HEK293T (cell line): Measurements from ENCODE around the gene GABRP.

Source experiments
- CTCF ChIA-PET: fragments of 350-600 bp; formaldehyde crosslinking; extraction: SDS; loops from one replicate; lab custom pipeline; 2021; ENCODE audit warnings: antibody characterized with exemption, inconsistent platforms; lab: Yijun Ruan, JAX
- POLR2A ChIA-PET: fragments of 350-600 bp; formaldehyde crosslinking; extraction: SDS; loops from one replicate; lab custom pipeline; 2020; ENCODE audit warnings: antibody characterized with exemption, inconsistent platforms; lab: Yijun Ruan, JAX
- DNase-seq: peaks from one replicate; pipeline ENCODE4 v3.0.0; 2012; ENCODE audit warnings: mixed read lengths; ENCODE audit errors: extremely low spot score
- ARNT ChIP-seq: fragments of 450-650 bp; IDR thresholded peaks from 2 replicates; pipeline ENCODE4 v1.6.1; 2017; ENCODE audit warnings: mild to moderate bottlenecking
- BHLHE40 ChIP-seq: fragments of 450-650 bp; IDR thresholded peaks from 2 replicates; pipeline ENCODE4 v1.6.1; 2016; ENCODE audit warnings: mild to moderate bottlenecking, moderate library complexity, borderline replicate concordance
- CTBP1 ChIP-seq: fragments of 450-650 bp; IDR thresholded peaks from 2 replicates; pipeline ENCODE4 v1.6.1; 2016; ENCODE audit warnings: borderline replicate concordance
- ELF4 ChIP-seq: fragments of 450-650 bp; IDR thresholded peaks from 2 replicates; pipeline ENCODE4 v1.6.1; 2017; ENCODE audit warnings: antibody characterized with exemption
- FOXA1 ChIP-seq: fragments of 450-650 bp; IDR thresholded peaks from 2 replicates; pipeline ENCODE4 v1.6.1; 2016; ENCODE audit warnings: mild to moderate bottlenecking
- FOXK2 ChIP-seq: fragments of 450-650 bp; IDR thresholded peaks from 2 replicates; pipeline ENCODE4 v1.6.1; 2016; ENCODE audit warnings: mild to moderate bottlenecking
- FOXM1 ChIP-seq: fragments of 450-650 bp; IDR thresholded peaks from 2 replicates; pipeline ENCODE4 v1.6.1; 2017; ENCODE audit warnings: mild to moderate bottlenecking, borderline replicate concordance
- HDGF ChIP-seq: fragments of 450-650 bp; IDR thresholded peaks from 2 replicates; pipeline ENCODE4 v1.6.1; 2017; ENCODE audit warnings: antibody characterized with exemption, borderline replicate concordance
- L3MBTL2 ChIP-seq: fragments of 450-650 bp; conservative IDR thresholded peaks from 2 replicates; pipeline ENCODE4 v1.6.1; 2016; ENCODE audit warnings: mild to moderate bottlenecking
- LEF1 ChIP-seq: fragments of 450-650 bp; IDR thresholded peaks from 2 replicates; pipeline ENCODE4 v1.6.1; 2017; ENCODE audit warnings: mild to moderate bottlenecking, borderline replicate concordance
- NFRKB ChIP-seq: fragments of 450-650 bp; IDR thresholded peaks from 2 replicates; pipeline ENCODE4 v1.6.1; 2016; ENCODE audit warnings: mild to moderate bottlenecking, moderate library complexity
- PKNOX1 ChIP-seq: fragments of 450-650 bp; IDR thresholded peaks from 2 replicates; pipeline ENCODE4 v1.6.1; 2016
- SP1 ChIP-seq: fragments of 450-650 bp; IDR thresholded peaks from 2 replicates; pipeline ENCODE4 v1.6.1; 2017
- SUZ12 ChIP-seq: fragments of 450-650 bp; IDR thresholded peaks from 2 replicates; pipeline ENCODE4 v1.6.1; 2016; ENCODE audit warnings: mild to moderate bottlenecking
- TARDBP ChIP-seq: fragments of 450-650 bp; IDR thresholded peaks from 2 replicates; pipeline ENCODE4 v1.6.1; 2016
- ZNF384 ChIP-seq: fragments of 450-650 bp; IDR thresholded peaks from 2 replicates; pipeline ENCODE4 v1.6.1; 2016

GABRP gene

GRCh38 chr5:170769898-170770416 lies 13.6 kb upstream of the GABRP start:
- ChIA-PET POLR2A (no interaction called here), CTCF (no interaction called here)
- TF ChIP-seq ARNT: no peak
- no peak for TF ChIP-seq ELF4
- no peak for TF ChIP-seq TARDBP
- TF ChIP-seq ZNF384: no peak
- no peak for TF ChIP-seq FOXA1
- no peak for DNase-seq

- TF ChIP-seq FOXA1: no peak
- no peak for TF ChIP-seq LEF1
- TF ChIP-seq ELF4: no peak
- no peak for TF ChIP-seq BHLHE40
- no peak for TF ChIP-seq ARNT
- TF ChIP-seq SP1: no peak
- no peak for TF ChIP-seq ZNF384
- TF ChIP-seq NFRKB: no peak
- TF ChIP-seq SUZ12: no peak
- no peak for TF ChIP-seq HDGF
- TF ChIP-seq PKNOX1: no peak
- TF ChIP-seq FOXM1: no peak
- TF ChIP-seq TARDBP: no peak
- TF ChIP-seq CTBP1: no peak
- no peak for TF ChIP-seq FOXK2
- no peak for TF ChIP-seq L3MBTL2
- POLR2A ChIA-PET: no interaction called here
- no peak for DNase-seq
- CTCF ChIA-PET: no interaction called here
These were observed 12.0 kb upstream of the GABRP start for GRCh38 chr5:170771496-170771895.

DNA sequence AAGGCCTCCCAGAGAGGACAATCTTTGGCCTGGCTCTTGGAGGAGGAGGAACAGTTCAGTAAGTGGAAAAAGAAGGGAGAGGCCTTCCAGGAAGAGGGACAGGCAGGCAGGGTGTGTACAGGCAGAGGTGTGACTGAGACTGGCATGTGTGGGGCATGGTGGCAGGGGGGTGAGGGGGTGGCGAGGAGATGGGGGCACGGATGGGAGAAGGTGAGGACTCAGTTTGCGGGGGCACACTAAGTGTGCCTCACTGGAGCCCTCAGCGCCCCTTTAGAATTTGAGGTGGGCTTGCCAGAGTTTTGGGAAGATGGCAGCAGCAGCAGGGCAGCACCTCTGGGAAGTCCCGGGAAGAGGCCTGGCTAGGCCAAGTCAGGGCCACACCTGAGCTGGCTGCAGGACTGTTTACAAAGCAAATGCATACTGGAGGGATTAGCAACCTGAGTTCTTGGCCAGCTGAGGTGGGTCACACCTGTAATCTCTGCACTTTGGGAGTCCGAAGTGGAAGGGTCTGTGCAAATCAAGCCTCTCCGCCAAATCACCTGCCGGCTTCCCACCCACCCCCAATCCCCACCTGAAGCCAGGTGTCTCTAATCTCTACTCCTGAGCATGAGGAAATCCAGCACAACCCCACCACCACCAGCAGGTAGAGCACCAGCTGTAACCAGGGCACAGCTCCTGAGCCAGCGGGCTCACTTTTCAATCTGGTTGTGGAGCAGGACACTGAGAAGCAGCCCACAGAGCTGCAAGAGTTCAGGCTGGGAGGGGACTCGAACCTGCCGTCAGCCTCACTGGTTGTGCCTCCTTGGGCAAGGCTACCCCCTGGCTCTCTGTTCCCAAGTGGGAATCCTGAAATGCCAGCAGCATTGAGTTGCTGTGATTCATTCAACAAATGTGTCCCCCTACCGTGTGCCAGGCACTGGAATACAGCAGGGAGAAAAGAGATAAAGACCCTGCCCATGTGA lies 10.2 kb upstream of the GABRP start:
- ChIA-PET CTCF (no interaction called here), POLR2A (no interaction called here)
- no peak for TF ChIP-seq SUZ12
- no peak for DNase-seq

- ChIA-PET POLR2A (no interaction called here), CTCF (no interaction called here)
- DNase-seq: no peak
- TF ChIP-seq FOXA1: no peak
- TF ChIP-seq PKNOX1: no peak
- TF ChIP-seq TARDBP: no peak
- TF ChIP-seq LEF1: no peak
- no peak for TF ChIP-seq FOXM1
- TF ChIP-seq SP1: no peak
- no peak for TF ChIP-seq ZNF384
- TF ChIP-seq ELF4: no peak
- TF ChIP-seq BHLHE40: no peak
- no peak for TF ChIP-seq NFRKB
These were observed 8.7 kb upstream of the GABRP start for GRCh38 chr5:170774831-170775230.

GRCh38 chr5:170781946-170782345 lies 1.6 kb upstream of the GABRP start:
- CTCF ChIA-PET: interaction anchor here (1.4 kb wide), 1 partner anchor 9 kb away, joined by 6 read pairs; no protein-coding TSS in a partner anchor
- TF ChIP-seq SUZ12 (no peak), FOXK2 (no peak)
- no peak for DNase-seq
- POLR2A ChIA-PET: no interaction called here

GRCh38 chr5:170782438-170782837 lies 1.1 kb upstream of the GABRP start:
- no peak for DNase-seq
- TF ChIP-seq ARNT (no peak), LEF1 (no peak), NFRKB (no peak), ELF4 (no peak), PKNOX1 (no peak), SP1 (no peak), TARDBP (no peak), FOXK2 (no peak), L3MBTL2 (no peak), ZNF384 (no peak), BHLHE40 (no peak), HDGF (no peak), SUZ12 (no peak), FOXM1 (no peak)
- ChIA-PET CTCF (interaction anchor here (1.4 to 1.6 kb wide), 2 partner anchors 9 to 38 kb away, joined by 5 to 6 read pairs; no protein-coding TSS in a partner anchor), POLR2A (no interaction called here)

GRCh38 chr5:170785416-170785815 lies 1.9 kb downstream of the GABRP start:
- no peak for TF ChIP-seq SP1
- TF ChIP-seq L3MBTL2: no peak
- no peak for TF ChIP-seq HDGF
- no peak for TF ChIP-seq ZNF384
- no peak for TF ChIP-seq ARNT
- TF ChIP-seq BHLHE40: no peak
- TF ChIP-seq FOXA1: no peak
- no peak for TF ChIP-seq SUZ12
- no peak for TF ChIP-seq NFRKB
- no peak for TF ChIP-seq FOXK2
- no peak for TF ChIP-seq TARDBP
- TF ChIP-seq FOXM1: no peak
- TF ChIP-seq LEF1: no peak
- no peak for TF ChIP-seq CTBP1
- ChIA-PET POLR2A (no interaction called here), CTCF (no interaction called here)
- no peak for DNase-seq
